GM19468 (cell line): Measurements from ENCODE around the gene DES.

Experiments
- ATAC-seq: cut with Tn5 transposase; IDR thresholded peaks from one replicate; pipeline ENCODE4 v1.9.1; 2021; ENCODE audit warnings: mild to moderate bottlenecking, moderate library complexity, moderate number of reproducible peaks; ENCODE audit not compliant: unreplicated experiment; ENCODE audit errors: extremely low read depth

Gene DES

GRCh38 chr2:219416938-219417337 is 1.2 kb upstream of the DES start:
- no peak for ATAC-seq

- ATAC-seq: no peak
Measured at GRCh38 chr2:219417374-219417773, 803 bp upstream of the DES start.

GRCh38 chr2:219419012-219419324 is 791 bp downstream of the DES start:
- ATAC-seq: no peak

- no peak for ATAC-seq
Measured at GRCh38 chr2:219419331-219420197, 1.4 kb downstream of the DES start.

- no peak for ATAC-seq
Measured at GRCh38 chr2:219420687-219421086, 2.5 kb downstream of the DES start.

GRCh38 chr2:219421323-219421722 is 3.1 kb downstream of the DES start:
- ATAC-seq: no peak

- ATAC-seq: no peak
Measured at GRCh38 chr2:219422952-219423534, 4.9 kb downstream of the DES start.

- no peak for ATAC-seq
Measured at GRCh38 chr2:219423652-219424377, 5.6 kb downstream of the DES start.

- ATAC-seq: no peak
Measured at GRCh38 chr2:219425238-219426067, 7.3 kb downstream of the DES start.

GRCh38 chr2:219426068-219426443 is 7.9 kb downstream of the DES start:
- no peak for ATAC-seq

GRCh38 chr2:219426534-219427136 is 8.5 kb downstream of the DES start:
- no peak for ATAC-seq

- ATAC-seq: no peak
Measured at GRCh38 chr2:219428469-219428868, 10.3 kb downstream of the DES start.

- ATAC-seq: no peak
Measured at GRCh38 chr2:219429958-219430606, 11.9 kb downstream of the DES start.

- ATAC-seq: no peak
Measured at GRCh38 chr2:219430633-219431615, 12.7 kb downstream of the DES start.

GRCh38 chr2:219433666-219434467 is 15.7 kb downstream of the DES start:
- ATAC-seq: no peak

GRCh38 chr2:219434468-219434717 is 16.2 kb downstream of the DES start:
- ATAC-seq: no peak

- ATAC-seq: no peak
Measured at GRCh38 chr2:219434718-219435525, 16.7 kb downstream of the DES start, which contains the start of gene SPEG. TSS of gene SPEG (plus strand) at chr2:219434843. CDS start at chr2:219434978, 135 bp downstream.
